GM04503 (cell line): ENCODE results near the gene NUMB.
"Not testable (repeated sequence)": the region's sequence is repeated elsewhere in the genome, so short reads cannot be mapped to it uniquely, and the experiment has no call there.

Experiments used
- DNase-seq: peaks from one replicate; pipeline ENCODE4 v3.0.0-alpha.2; 2012; ENCODE audit warnings: low read depth

NUMB gene

GRCh38 chr14:73465823-73466532 lies 7.6 kb upstream of the NUMB start:
- DNase-seq, result no peak

- DNase-seq, result peak; percentile 99
Observed at GRCh38 chr14:73463411-73463810, 5.1 kb upstream of the NUMB start.

- peak; percentile 60 for DNase-seq
Observed at GRCh38 chr14:73462815-73463214, 4.5 kb upstream of the NUMB start.

GRCh38 chr14:73462048-73462715 lies 3.8 kb upstream of the NUMB start:
- DNase-seq, result no peak

GRCh38 chr14:73461478-73462047 lies 3.2 kb upstream of the NUMB start:
- DNase-seq, result no peak

GRCh38 chr14:73460691-73461127 lies 2.4 kb upstream of the NUMB start:
- DNase-seq, result no peak

GRCh38 chr14:73459959-73460358 lies 1.6 kb upstream of the NUMB start:
- DNase-seq, result no peak

- DNase-seq, result no peak
Observed at GRCh38 chr14:73457924-73458182, 493 bp downstream of the NUMB start.

- DNase-seq, result no peak
Observed at GRCh38 chr14:73457041-73457923, 1.1 kb downstream of the NUMB start.

- DNase-seq, result no peak
Observed at GRCh38 chr14:73455294-73455693, 3.1 kb downstream of the NUMB start.

- DNase-seq, result peak; percentile 32
Observed at GRCh38 chr14:73452341-73453186, 5.8 kb downstream of the NUMB start.

GRCh38 chr14:73443758-73444157 lies 14.6 kb downstream of the NUMB start:
- DNase-seq, result no peak

GRCh38 chr14:73441286-73441685 lies 17.1 kb downstream of the NUMB start:
- DNase-seq, result no peak

GRCh38 chr14:73438993-73439392 lies 19.4 kb downstream of the NUMB start:
- no peak for DNase-seq

- DNase-seq, result no peak
Observed at GRCh38 chr14:73437206-73437605, 21.1 kb downstream of the NUMB start.

GRCh38 chr14:73432124-73432523 lies 26.2 kb downstream of the NUMB start:
- no peak for DNase-seq

GRCh38 chr14:73428353-73428824 lies 30.0 kb downstream of the NUMB start:
- no peak for DNase-seq

- DNase-seq, result no peak
Observed at GRCh38 chr14:73427516-73428264, 30.7 kb downstream of the NUMB start.

GRCh38 chr14:73426877-73427276 lies 31.5 kb downstream of the NUMB start:
- no peak for DNase-seq

GRCh38 chr14:73424453-73424852 lies 33.9 kb downstream of the NUMB start:
- no peak for DNase-seq

GRCh38 chr14:73423092-73423491 lies 35.3 kb downstream of the NUMB start:
- DNase-seq, result not testable (repeated sequence)
